NT2/D1 (cell line): ENCODE results near the gene KISS1R.
A peak's percentile ranks its signal among the peaks of the same experiment; 100 is the strongest.

Source experiments
- DNase-seq: peaks from one replicate; pipeline ENCODE4 v3.0.0-alpha.2; 2011; ENCODE audit warnings: low read depth, low spot score
- H3K27me3 ChIP-seq: 2 replicates; pipeline ENCODE4 v1.6.0; 2011; ENCODE audit warnings: mild to moderate bottlenecking; ENCODE audit not compliant: insufficient read length, insufficient read depth
- H3K36me3 ChIP-seq: 2 replicates; pipeline ENCODE4 v1.6.1; 2011; ENCODE audit warnings: mild to moderate bottlenecking, low read length, mixed read lengths; ENCODE audit not compliant: insufficient read depth, insufficient read length
- H3K4me1 ChIP-seq: 2 replicates; pipeline ENCODE4 v1.5.1; 2011; ENCODE audit not compliant: insufficient read depth, insufficient read length
- H3K4me3 ChIP-seq: 2 replicates; pipeline ENCODE4 v1.5.1; 2011; ENCODE audit warnings: low read depth; ENCODE audit not compliant: insufficient read length
- H3K9ac ChIP-seq: 2 replicates; pipeline ENCODE4 v1.6.0; 2011; ENCODE audit warnings: low read depth; ENCODE audit not compliant: insufficient read length
- H3K9me3 ChIP-seq: 2 replicates; pipeline ENCODE4 v1.5.1; 2011; ENCODE audit warnings: mild to moderate bottlenecking, low read length; ENCODE audit not compliant: insufficient read depth
- SUZ12 ChIP-seq: IDR thresholded peaks from 2 replicates; pipeline ENCODE4 v1.6.1; 2011; ENCODE audit not compliant: insufficient read length, insufficient read depth; ENCODE audit errors: extremely low read depth
- YY1 ChIP-seq: IDR thresholded peaks from 2 replicates; pipeline ENCODE4 v1.6.1; 2011; ENCODE audit not compliant: insufficient read length, insufficient read depth
- ZNF274 ChIP-seq: IDR thresholded peaks from 2 replicates; pipeline ENCODE4 v1.6.1; 2011; ENCODE audit warnings: mild to moderate bottlenecking, low read depth, low read length

Gene KISS1R

DNA sequence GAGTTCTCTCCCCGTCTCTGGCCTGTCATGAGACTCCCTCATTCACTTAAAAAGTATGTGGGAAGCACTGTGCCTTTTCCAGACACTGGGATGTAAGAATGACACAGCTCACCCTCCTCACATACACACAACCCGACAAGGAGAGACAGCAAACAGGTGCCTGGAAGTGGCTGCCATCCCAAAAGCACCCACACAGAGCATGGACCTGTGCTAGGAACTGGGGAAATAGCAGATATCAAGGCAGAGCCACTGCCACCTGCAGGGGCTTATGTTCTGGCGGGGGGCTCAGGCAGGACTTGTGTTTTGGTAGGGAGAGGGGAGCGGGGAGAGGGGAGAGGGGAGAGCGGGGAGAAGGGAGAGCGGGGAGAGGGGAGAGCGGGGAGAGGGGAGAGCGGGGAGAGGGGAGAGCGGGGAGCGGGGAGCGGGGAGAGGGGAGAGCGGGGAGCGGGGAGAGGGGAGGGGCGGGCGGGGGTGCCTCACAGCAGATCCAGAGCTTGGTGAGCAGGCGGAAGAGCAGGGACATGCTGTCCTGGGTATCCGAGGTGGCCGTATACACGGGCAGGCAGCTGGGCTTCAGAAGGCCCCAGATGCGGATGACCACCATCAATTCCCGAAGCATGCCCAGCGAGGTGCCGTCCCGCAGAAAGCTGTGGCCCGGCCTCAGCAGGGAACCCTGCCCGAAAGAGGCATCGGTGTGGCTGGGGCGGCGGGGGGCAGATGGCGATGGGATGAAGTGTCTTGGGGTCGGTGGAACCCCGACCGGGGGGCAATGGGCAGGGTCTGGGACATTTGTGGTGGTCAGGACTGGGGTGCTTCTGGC, 45.5 kb upstream of the KISS1R start:
- peak overlapping the region; percentile 33 for H3K9ac ChIP-seq
- DNase-seq, result no peak
- H3K4me3 ChIP-seq, result no peak overlapping the region
- H3K4me1 ChIP-seq, result peaks cover 33% of the 10 kb centered on the region
- no peaks in the 10 kb centered on the region for H3K9me3 ChIP-seq
- H3K36me3 ChIP-seq, result peaks cover 62% of the 10 kb centered on the region
- TF ChIP-seq ZNF274 (no peak), SUZ12 (no peak), YY1 (no peak)
- H3K27me3 ChIP-seq, result no peaks in the 10 kb centered on the region

GRCh38 chr19:872266-872951, 44.7 kb upstream of the KISS1R start:
- no peak overlapping the region for H3K4me3 ChIP-seq
- peak; percentile 76 for DNase-seq

GRCh38 chr19:873084-873483, 44.0 kb upstream of the KISS1R start:
- peak; percentile 62 for DNase-seq
- H3K36me3 ChIP-seq, result peaks cover 61% of the 10 kb centered on the region
- no peak overlapping the region for H3K4me3 ChIP-seq
- H3K27me3 ChIP-seq, result no peaks in the 10 kb centered on the region
- H3K9ac ChIP-seq, result no peak overlapping the region
- H3K4me1 ChIP-seq, result peaks cover 22% of the 10 kb centered on the region
- no peaks in the 10 kb centered on the region for H3K9me3 ChIP-seq
- TF ChIP-seq YY1 (no peak), ZNF274 (no peak), SUZ12 (no peak)

More at GRCh38 chr19:872266-872951, 44.7 kb upstream of the KISS1R start:
- Histone ChIP-seq H3K4me1 (peaks cover 29% of the 10 kb centered on the region), H3K36me3 (peaks cover 68% of the 10 kb centered on the region), H3K9ac (peak overlapping the region; percentile 33), H3K27me3 (no peaks in the 10 kb centered on the region), H3K9me3 (no peaks in the 10 kb centered on the region)
- no peak for TF ChIP-seq ZNF274
- no peak for TF ChIP-seq YY1
- TF ChIP-seq SUZ12, result no peak

DNA sequence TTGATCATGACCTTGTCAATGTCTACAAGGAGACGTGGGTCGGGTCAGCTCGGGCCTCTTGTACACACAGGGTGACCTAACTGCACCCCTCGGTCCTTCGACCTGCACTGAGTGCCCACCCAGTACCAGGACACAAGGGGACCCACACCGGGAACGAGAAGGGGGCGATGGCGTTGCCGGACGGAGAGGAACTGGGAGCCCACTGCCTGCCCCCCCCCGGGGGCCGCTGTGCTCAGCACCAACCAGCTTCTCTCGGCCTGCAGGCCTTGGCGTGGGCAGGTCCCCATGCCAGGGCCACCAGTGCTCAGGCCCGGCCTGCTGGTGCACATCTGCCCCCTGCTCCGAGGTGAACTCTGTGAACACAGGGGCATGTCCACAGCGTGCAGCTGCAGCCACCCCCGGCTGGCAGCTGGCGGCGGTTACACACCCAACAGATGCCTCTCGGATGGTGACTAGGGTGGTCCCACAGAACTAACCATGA, 43.5 kb upstream of the KISS1R start:
- Histone ChIP-seq H3K9ac (peak overlapping the region; percentile 9), H3K4me1 (peaks cover 17% of the 10 kb centered on the region), H3K4me3 (no peak overlapping the region), H3K9me3 (no peaks in the 10 kb centered on the region), H3K27me3 (no peaks in the 10 kb centered on the region), H3K36me3 (peaks cover 56% of the 10 kb centered on the region)
- no peak for DNase-seq
- TF ChIP-seq ZNF274, result no peak
- no peak for TF ChIP-seq YY1
- TF ChIP-seq SUZ12, result no peak

GRCh38 chr19:875265-875879, 41.8 kb upstream of the KISS1R start:
- TF ChIP-seq SUZ12 (no peak), ZNF274 (no peak), YY1 (no peak)
- Histone ChIP-seq H3K9ac (no peak overlapping the region), H3K9me3 (no peaks in the 10 kb centered on the region), H3K4me1 (peaks cover 8% of the 10 kb centered on the region), H3K4me3 (no peak overlapping the region), H3K27me3 (no peaks in the 10 kb centered on the region), H3K36me3 (peaks cover 55% of the 10 kb centered on the region)
- DNase-seq, result no peak

GRCh38 chr19:876089-876488, 41.0 kb upstream of the KISS1R start:
- Histone ChIP-seq H3K27me3 (no peaks in the 10 kb centered on the region), H3K4me1 (peaks cover 6% of the 10 kb centered on the region), H3K9ac (no peak overlapping the region), H3K36me3 (peaks cover 51% of the 10 kb centered on the region), H3K9me3 (no peaks in the 10 kb centered on the region), H3K4me3 (no peak overlapping the region)
- no peak for TF ChIP-seq ZNF274
- no peak for TF ChIP-seq SUZ12
- TF ChIP-seq YY1, result no peak
- no peak for DNase-seq
